Fibroblast of upper back skin (primary cell): ENCODE results near the gene FOXO3.

ENCODE experiments used
- DNase-seq: peaks from one replicate; pipeline ENCODE4 v3.0.0-alpha.2; 2013

Gene FOXO3

DNA sequence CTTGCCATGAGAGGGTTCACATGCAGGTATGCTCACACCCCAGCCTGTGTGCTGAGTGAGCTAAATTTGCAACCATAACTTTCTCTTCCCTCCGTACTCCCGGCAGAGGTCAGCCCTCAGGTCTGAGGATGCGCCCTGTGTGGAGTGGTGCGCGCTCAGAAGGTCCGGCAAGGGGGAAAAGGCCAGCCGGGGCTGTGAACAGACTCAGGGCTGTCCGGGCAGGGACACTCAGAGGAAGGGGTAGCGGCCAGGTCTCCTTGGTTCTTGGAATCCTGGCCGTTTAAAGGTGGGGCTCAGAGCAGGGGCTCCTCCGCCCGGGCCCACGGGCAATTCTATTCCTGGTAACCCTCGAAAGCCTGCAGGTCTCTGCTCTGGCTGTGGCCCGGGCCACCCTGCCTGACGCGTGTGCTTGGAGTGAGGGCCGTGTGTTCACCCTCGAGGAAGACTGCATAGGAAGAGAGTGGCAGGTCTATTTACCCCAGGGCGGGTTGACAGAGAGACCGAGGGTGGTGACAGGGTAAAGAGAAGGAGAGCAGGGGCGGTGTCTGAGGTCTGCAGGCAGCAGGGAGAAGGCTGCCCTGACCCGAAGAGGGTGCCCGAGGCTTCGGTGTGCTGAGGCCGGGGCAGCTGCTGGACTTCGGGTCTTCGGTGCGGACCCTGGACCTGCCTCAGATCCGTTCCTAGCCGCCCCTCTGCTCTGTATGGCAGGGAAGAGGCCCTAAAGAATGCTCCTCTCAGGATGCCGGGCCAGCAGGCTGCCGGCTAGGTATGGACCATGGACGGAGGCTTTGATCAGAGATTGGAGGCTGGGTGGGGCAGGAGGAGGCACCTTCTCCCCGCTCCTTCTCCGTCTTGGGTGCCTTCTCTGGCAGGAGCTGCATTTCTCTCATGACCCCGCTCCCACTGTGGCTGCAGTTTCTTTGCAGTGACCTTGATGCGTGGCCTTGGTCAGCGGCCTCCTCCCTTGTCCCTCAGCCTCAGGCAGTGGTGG is 156.4 kb downstream of the FOXO3 start:
- no peak for DNase-seq

DNA sequence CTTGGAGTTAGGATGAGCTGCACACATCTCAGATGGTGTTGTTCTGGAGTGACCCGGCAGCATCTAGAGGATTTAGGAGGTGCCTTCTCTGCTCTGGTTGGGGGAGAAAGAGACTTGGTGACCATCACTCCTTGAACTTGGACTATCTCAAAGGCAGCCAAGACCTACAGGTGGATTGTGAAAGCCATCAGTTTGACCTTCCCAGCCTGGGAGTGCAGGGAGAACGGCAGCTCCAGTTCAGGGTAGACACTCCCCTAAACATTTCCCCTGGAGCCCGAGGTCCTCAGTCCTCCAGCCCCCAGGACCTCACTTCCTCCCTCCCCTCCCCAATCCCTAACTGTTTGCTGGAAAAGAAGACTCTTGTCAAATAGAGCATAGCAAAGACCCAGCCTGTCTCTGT is 158.8 kb downstream of the FOXO3 start:
- DNase-seq: no peak

DNA sequence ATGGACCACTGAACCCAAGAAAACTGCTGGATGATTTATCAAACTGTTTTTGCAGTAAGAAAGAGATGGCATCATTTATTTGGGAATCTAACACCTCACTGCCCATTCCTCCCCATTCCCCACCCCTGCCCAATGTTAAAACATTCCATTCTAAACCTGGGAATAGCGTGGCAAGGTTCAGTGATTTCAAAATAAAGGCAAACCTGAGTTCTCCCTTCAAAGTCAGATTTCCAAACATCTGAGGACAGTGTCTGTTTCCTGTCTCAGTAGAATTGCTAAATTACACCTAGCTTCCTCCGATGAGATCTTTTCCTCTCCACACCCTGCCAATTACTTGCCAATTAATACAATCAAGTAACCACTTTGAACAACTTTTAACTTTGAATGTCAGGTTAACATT is 160.1 kb downstream of the FOXO3 start:
- no peak for DNase-seq

DNA sequence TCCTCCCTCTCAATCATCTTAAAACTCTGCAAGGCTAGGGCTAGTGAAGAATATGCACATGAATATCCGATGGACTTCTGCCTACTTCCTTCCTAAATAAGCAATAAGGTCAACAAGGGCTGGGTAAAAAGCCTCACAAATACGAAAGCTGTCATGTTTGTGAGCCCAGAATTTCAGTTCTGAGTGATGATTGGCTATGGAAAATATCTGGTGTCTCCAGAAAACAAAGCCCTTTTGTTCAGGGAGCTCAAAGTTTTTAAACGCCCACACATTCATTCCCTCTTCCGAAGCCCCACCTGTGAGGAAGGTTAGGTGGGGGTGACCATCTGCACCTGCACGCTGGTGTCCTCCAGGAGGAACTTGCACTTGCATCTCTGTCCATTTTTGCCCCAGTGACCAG is 160.6 kb downstream of the FOXO3 start:
- DNase-seq: no peak

DNA sequence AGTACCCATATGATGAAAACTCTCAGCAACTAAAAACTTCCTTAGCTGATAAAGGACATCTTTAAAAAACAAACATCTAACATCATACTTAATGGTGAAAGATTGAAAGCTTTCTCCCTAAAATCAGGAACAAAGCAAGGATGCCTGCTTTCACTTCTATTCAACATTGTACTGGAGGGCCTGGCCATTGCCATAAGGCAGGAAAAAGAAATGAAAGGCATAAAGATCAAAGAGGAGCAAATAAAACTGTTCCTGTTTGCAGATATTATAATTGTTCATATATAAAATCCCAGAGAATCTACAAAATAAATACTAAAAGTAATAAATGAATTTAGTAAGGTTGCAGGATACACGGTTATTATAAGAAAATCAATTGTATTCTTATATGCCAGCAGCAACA is 162.9 kb downstream of the FOXO3 start:
- DNase-seq: no peak

DNA sequence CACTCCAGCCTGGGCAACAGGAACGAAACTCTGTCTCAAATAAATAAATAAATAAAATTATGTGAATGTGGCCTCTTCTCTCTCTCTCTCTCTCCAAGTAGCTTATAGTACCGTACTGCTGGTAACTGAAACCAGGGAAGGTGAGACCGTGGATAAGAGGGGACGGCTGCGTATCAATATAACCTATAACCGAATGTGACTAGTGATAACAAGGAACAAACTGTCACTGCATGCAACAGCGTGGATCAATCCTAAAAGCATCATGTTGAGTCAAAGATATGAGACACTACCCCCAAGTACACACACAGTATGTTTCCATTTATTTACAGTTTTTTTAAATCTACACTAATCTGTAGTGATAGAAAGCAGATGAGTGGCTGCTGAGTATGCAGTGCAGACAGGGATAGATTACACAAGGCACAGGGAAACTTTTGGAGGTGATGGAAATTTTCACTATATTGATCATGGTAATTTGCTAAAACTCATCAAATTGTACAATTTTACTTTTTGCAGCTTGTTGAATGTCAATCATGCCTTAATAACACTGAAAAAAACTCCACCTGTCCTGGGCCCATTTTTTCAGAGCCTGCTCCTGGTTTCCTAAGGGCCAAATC is 166.1 kb downstream of the FOXO3 start:
- no peak for DNase-seq

DNA sequence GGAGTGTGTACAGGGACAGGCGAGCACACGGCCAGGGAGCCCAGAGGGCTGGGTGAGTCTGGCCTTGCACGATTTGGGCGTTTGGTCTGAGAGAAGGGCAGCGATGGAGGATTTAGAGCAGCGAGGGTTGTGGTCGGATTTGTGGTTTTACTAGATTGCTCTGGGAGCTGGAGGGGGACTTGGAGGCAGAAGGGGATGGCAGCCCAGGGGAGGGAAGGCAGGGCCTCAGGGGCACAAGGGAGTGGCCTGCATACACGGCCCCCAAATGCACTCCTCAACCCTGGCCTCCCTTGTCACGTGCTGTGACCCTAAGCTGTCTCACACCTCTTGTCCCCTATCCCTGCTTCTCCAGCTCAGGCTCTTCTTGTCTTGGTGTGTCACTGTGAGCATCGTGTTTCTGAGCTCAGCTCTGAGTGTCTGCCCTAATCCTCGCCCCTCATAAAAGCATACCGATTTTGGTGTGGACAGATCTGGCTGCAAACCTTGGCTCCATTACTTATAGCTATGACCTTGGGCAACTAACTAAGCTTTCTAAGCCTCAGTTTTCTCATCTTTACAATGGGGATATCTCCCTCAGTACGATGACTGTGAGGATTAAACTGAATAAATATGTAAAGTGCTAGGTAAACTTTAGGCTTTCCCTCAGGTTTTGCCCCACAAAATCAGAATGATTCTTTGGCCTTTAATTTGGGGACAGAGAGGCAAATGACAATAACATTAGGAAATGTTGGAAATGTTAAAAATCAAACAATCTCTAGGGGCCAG is 167.4 kb downstream of the FOXO3 start:
- no peak for DNase-seq

DNA sequence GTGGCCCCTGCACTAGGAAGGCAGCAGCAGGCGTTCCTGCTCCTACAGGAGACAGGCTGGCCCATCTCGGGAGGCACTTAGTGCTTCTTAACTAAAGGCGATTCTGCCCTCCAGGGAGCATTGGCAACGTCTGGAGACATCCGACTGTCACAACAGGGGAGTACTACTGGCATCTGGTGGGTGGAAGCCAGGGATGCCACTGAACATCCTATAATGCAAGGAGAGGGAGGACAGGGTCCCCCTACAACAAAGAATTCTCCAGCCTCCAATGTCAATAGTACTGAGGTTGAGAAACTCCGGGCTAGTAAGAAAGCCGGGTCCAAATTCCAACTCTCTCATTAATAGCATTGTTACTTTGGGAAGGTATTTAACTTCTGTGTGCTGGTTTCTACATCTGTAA is 168.1 kb downstream of the FOXO3 start:
- DNase-seq: no peak

DNA sequence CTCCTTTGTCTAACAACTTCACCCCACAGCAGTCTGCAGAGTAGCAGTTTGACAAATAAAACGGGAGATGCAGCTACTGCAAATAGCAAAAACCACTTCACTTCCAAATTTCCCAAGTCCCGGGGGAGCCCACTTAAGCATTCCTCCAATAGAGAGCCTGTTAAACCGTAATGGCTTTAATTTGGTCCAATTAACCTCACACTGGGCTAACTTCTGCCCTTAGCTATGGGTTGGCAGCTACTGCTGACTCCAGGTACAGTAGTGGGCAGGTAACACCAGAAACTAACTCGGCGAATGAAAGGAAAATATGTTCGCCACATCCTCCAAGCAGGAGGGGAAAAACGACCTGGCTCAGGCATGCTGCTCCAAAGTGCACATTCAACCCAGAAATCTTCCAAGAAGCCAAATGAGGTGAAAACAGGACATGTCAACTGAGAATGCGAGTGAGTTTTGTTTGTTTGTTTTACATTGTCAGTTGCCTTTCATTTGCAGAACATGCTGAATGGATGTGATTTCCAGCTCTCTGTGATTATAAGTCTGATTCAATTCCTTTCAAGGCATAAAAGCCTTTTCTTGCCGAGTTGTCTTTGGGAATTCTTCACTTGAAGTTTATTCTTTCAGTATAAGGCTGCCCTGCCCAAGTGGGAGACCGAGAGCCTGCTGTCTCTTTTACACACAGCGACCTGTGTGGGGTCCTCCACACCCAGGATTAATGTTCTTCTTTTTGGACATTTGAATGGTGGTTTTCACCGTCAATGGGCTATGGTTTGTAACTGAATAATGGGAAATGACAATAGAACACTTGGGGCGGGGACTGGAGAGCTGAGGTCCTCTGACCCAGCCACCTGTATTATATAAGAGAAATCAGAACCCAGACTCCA is 170.2 kb downstream of the FOXO3 start:
- DNase-seq: no peak

DNA sequence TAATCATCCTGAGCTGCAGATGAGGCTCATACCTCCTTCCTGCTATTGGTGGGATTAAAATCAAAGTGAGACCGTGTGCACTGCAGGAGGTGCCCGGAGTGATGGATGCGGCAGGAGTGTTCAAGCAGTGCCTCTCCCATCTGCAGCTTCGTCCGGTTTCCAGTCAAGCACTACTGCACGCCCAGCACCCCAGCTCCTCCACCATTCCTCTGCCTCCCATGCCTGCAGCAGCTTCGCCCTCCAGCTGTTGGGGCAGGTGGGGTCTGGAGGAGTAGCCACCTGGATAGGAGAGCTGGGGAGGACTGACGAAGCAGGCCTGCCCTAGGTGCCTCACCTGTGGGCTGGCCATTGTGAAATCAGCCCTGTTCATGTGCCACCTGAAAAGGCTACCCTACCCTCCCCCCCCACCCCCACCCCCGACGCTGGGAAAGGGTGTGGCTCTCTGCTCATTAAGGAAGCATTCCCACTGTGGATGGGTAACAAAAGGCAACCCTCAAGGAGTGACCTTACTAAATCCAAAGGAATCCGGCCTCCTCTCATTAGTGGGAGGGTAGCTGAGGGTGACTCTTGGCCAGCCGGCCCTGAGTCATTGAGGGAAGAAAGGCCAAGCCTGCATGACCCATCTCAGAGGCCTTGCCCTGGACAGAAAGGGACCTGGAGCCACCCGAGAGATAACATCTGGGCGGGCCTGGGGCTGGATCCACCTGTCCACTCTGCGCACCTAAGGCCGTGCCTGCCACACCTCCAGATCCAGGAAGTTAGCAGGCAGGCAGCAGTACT is 171.6 kb downstream of the FOXO3 start:
- DNase-seq: no peak

DNA sequence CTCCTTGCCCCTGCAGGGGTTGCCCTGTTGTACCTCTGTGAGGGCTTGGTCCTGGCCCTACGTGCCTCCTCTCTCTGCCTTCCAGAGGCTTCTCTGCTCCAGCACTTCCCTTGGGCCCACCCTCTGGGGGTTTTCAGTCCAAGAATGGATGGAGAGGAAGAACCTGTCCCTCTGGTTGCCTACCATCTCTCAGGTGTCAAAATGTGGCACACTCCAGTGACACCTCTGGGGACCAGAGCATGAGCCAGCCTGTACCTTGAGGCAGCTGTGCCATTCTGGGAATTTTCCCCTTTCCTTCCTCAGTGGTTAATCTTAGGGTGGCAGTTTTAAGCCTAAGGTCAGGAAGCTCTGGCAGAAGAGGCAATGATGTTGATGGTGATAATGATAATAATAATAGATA is 172.3 kb downstream of the FOXO3 start:
- DNase-seq: no peak

DNA sequence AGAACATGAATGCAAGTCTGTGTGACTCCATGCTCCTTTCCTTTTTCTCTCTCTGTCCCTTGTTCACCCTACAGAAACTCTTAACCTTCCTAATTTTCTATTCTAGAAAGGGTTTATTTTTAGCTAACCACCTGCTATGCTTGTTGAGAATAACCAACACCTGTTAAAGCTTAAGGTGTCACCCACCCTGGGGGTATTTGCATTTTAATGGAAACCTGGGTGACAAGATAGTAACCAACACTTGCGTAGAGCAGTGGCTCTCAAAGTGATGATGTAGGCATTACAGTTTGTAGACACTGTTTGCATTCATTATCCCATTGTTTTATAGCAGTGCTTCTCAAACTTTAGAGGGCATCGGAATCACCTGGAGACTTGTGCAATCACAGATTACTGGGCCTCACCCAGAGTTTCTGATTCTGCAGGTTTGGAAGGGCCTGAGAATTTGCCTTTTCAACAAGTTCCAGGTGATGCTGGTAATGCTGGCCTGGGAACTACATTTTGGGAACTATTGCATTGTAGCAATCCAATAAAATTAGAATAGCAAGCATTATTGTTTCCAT is 173.1 kb downstream of the FOXO3 start:
- DNase-seq: no peak
